Kidney (tissue), 14 donors: ENCODE results near the gene MAFG. TPM values are rescaled to one million over a fixed set of nuclear protein-coding genes. Genes with fewer than 3 reads are reported as not detected.

ENCODE experiments used
- DNase-seq, 5 donors: peaks; one replicate each; pipeline ENCODE4 v3.0.0-alpha.2; 2013 to 2020
- FAIRE-seq: peaks from 2 replicates; lab custom pipeline; 2012; peaks lifted over from hg19 to GRCh38; lab: Jason Lieb, UNC
- H3K27ac ChIP-seq, 2 donors: one replicate each; pipeline ENCODE4 v1.7.0; 2013; ENCODE audit warnings: low read depth in 2 of 2, low read length in 2 of 2, inconsistent platforms in 1 of 2
- H3K27me3 ChIP-seq: one replicate; pipeline ENCODE4 v1.7.1; 2013; ENCODE audit warnings: low read length, inconsistent platforms; ENCODE audit not compliant: control insufficient read depth, insufficient read depth
- H3K36me3 ChIP-seq, 3 donors: one replicate each; pipeline versions ENCODE4 v1.7.0 to v1.7.1; 2013; ENCODE audit warnings: low read length in 3 of 3, control low read depth in 1 of 3, inconsistent platforms in 1 of 3; ENCODE audit not compliant: insufficient read depth in 3 of 3, control insufficient read depth in 2 of 3
- H3K4me1 ChIP-seq, 3 donors: one replicate each; pipeline versions ENCODE4 v1.7.0 to v1.7.1; 2013; ENCODE audit warnings: low read length in 3 of 3, inconsistent platforms in 1 of 3, low read depth in 1 of 3; ENCODE audit not compliant: control insufficient read depth in 2 of 3, insufficient read depth in 2 of 3
- H3K4me3 ChIP-seq, 3 donors: one replicate each; pipeline versions ENCODE4 v1.7.0 to v1.8.1; 2013; ENCODE audit warnings: low read length in 3 of 3, control low read depth in 1 of 3, inconsistent platforms in 1 of 3
- H3K9ac ChIP-seq, 3 donors: one replicate each; pipeline versions ENCODE4 v1.7.0 to v1.7.1; 2013; ENCODE audit warnings: low read length in 3 of 3, control low read depth in 1 of 3, inconsistent platforms in 1 of 3
- H3K9me3 ChIP-seq, 3 donors: one replicate each; pipeline versions ENCODE4 v1.7.0 to v1.7.1; 2013; ENCODE audit warnings: low read length in 3 of 3, control low read depth in 1 of 3, inconsistent platforms in 1 of 3; ENCODE audit not compliant: control insufficient read depth in 2 of 3, insufficient read depth in 1 of 3
- intact Hi-C: fragments of 100-400 bp; cut with DNase I; formaldehyde crosslinking; loops from one replicate; pipeline ENCODE4 v1.11.1; 2022
- polyA plus RNA-seq: library from polyadenylated mRNA; stranded (reverse); fragments of 350-450 nt; fragmentation: Illumina TruSeq; extraction: RNeasy Lipid Tissue Mini Kit (QIAGEN cat#74804); gene quantifications from one replicate; pipeline ENCODE4 v1.2.3, GENCODE V29; 2014; ENCODE audit warnings: low read depth, low replicate concordance; ENCODE audit not compliant: insufficient read depth
- total RNA-seq: library from RNA; stranded (reverse); fragmentation: NEBNext Ultra II Directional; extraction: Animal tissue kit (Norgen Biotek cat#: 25700); gene quantifications from one replicate; pipeline ENCODE4 v1.2.1, GENCODE V29; 2021
- TF ChIP-seq, protein P1 (sequence below): IDR thresholded peaks from 3 replicates; pipeline ENCODE4 v1.5.1; 2012; ENCODE audit warnings: mild to moderate bottlenecking, moderate library complexity, borderline replicate concordance; ENCODE audit not compliant: insufficient read depth; ENCODE audit errors: extremely low read depth
- donor health status: control.
- donor health status: control.
- donor health status: control.
- donor health status: control.
- donor health status: control.
- donor health status: DM: yes; HTN: yes; CAD: no.
- donor health status: Normal renal cell carcinoma (clear cell type).

MAFG gene
- total and polyA plus RNA-seq, 2 donors from 2014 or later, result 8.3 to 18.2 TPM

DNA sequence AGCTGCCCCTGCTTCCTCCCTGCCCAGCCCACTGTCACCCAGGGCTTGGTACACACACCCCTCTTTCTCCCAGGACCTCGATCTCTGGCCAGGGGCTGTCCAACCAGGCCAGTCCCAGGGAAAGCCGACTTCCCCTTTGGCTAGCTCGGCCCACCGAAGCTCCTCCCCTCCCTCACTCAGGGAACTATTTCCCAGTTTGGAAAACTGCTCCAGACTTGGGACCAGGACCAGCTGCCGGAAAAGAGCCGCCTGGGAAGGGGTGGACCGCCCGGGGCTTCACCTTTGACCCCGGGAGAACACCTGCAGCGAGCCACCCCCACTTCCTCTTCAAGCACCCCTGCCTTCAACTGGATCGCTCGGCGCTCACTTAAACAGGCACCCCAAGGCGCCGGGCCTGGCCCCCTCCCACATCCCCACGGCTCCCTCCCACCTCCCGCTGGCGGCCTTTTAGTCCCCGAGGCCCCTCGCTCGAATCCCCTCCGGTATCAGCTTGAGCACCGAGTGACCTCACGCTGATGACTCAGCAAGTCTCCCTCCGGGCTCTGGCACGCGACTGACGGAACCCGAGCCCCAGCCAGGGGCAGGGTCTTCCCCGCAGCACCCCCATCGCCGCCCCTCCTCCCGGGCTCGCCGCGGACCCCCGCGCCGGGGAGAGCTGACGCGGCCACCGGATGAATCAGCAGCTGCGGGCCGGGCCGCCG is 934 bp downstream of the MAFG start:
- Histone ChIP-seq H3K27me3 (no peaks in the 10 kb centered on the region), H3K9me3 (no peaks in the 10 kb centered on the region), H3K36me3 (peaks cover 0 to 6% (median 4%) of the 10 kb centered on the region in 3 donors), H3K4me1 (peaks cover 0 to 39% (median 23%) of the 10 kb centered on the region in 3 donors), H3K27ac (peak overlapping the region; percentile 78 to 91), H3K4me3 (peak overlapping the region in 2 of 3 donors; percentile 59 to 68), H3K9ac (peak overlapping the region in 2 of 3 donors; percentile 38 to 80)
- DNase-seq (peak; percentile 54 to 93 (median 84)), FAIRE-seq (no peak)
- intact Hi-C loops, result no loop called here
- TF ChIP-seq, protein P1, sequence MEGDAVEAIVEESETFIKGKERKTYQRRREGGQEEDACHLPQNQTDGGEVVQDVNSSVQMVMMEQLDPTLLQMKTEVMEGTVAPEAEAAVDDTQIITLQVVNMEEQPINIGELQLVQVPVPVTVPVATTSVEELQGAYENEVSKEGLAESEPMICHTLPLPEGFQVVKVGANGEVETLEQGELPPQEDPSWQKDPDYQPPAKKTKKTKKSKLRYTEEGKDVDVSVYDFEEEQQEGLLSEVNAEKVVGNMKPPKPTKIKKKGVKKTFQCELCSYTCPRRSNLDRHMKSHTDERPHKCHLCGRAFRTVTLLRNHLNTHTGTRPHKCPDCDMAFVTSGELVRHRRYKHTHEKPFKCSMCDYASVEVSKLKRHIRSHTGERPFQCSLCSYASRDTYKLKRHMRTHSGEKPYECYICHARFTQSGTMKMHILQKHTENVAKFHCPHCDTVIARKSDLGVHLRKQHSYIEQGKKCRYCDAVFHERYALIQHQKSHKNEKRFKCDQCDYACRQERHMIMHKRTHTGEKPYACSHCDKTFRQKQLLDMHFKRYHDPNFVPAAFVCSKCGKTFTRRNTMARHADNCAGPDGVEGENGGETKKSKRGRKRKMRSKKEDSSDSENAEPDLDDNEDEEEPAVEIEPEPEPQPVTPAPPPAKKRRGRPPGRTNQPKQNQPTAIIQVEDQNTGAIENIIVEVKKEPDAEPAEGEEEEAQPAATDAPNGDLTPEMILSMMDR, result no peak

DNA sequence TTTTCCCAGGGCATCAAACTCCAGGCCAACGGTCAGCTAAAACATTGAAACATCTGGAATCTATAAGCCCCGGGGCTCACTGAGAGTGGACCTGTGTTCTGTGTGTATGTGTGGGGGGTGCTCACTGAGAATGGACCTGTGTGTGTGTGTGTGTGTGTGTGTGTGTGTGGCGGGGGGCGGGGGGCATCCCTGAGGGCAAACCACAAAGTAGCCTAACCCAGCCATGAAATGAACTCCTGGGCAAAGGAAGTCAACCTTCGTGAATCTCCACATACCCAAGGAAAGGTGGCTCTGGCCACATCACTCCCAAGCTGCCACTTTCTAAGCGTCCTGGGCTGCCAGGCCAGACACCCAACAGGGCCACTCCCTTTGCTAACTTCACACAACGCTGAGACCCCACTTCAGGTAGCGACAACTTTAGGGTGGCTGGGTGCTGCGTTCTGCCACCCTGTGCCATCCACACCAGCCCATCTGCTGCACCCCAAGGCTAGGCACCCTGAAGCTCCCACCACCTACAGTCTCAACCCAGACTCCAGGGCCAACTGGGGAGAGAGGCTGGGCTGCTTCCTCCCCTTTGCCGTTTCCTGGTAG is 1.6 kb downstream of the MAFG start:
- Histone ChIP-seq H3K9me3 (no peaks in the 10 kb centered on the region), H3K4me3 (peak overlapping the region; percentile 16 to 68 (median 59)), H3K36me3 (peaks cover 0 to 6% (median 4%) of the 10 kb centered on the region in 3 donors), H3K4me1 (peaks cover 0 to 42% (median 23%) of the 10 kb centered on the region in 3 donors), H3K27ac (peak overlapping the region; percentile 78 to 91), H3K9ac (peak overlapping the region in 2 of 3 donors; percentile 38 to 80), H3K27me3 (no peaks in the 10 kb centered on the region)
- intact Hi-C loops, result no loop called here
- TF ChIP-seq, protein P1, result no peak
- DNase-seq, result no peak
- no peak for FAIRE-seq

DNA sequence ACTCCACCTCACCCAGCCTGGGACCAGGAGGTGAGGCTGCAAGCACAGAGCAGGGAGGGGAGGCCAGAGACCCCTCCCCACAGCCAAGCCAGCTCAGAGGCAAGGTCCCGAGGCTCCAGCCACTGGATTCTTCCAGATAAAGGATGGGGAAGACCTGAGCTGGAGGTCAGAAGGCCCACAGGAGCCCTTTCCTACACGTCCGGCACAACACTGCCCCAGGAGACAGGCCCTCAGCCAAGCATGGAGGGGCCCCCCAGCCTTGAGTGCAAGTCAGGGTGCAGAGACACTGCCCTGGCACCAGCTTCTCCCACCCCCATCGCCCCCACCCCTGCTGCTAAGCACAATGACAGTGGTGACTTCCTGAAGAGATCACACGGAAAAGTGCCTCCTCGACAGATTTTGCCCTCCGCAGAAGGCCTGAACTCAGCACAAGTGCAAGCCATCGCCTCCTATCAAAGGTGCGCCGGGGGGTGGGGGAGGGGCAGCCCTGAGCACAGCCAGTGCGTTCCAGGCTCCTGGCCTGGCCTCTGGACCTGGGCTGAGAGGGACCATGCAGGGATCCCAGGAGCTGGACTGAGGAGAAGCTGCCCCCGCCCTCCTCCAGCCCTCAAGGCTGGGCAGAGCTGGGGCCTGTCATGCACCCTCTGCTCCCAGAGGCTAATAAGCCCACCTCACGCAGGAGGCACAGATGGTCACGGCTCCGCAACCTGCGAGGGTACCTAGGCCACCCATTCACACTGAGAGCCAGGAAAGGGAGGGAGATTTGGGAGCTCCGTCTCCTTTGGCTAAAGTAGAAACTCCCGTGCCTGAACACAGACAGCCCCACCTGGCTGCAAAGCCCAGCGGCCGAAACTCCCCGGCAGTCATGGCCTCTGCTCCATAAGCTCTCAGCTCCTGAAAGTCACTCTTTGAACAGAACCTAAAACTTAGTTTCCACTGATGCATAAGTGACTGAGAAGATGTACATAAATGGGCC is 2.7 kb downstream of the MAFG start:
- Histone ChIP-seq H3K9ac (peak overlapping the region in 1 of 3 donors; percentile 26), H3K27ac (peak overlapping the region in 1 of 2 donors; percentile 57), H3K9me3 (no peaks in the 10 kb centered on the region), H3K4me3 (peak overlapping the region in 2 of 3 donors; percentile 29), H3K27me3 (no peaks in the 10 kb centered on the region), H3K4me1 (peaks cover 0 to 42% (median 23%) of the 10 kb centered on the region in 3 donors), H3K36me3 (peaks cover 0 to 8% (median 6%) of the 10 kb centered on the region in 3 donors)
- DNase-seq (peak in 3 of 5 donors; percentile 27 to 69 (median 37)), FAIRE-seq (no peak)
- intact Hi-C loops, result no loop called here
- TF ChIP-seq, protein P1, result no peak
